Measurements from ENCODE around the gene GPR50.

GPR50 gene

DNA sequence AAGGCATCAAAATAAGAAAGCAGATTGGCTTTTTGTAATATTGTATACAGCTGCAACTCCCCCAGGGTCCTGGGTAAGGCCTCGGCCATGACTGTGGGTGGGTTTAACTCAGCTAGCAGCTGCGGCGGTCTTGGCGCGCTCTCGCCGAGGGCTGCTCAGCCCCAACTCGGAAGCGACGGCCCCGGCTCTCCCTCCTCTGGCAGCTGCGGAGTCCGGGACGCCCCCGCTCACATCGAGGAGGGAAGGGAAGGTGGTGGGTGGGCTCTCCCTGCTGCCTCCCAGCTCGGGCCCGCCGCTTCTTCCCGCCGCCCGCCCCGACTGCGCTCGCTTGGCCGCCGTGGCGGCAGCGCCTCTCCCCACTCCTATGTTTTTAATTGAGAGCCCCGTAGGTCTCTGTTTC, 51.2 kb downstream of the GPR50 start:
- no peak for DNase-seq (ENCODE audit: low spot score)

DNA sequence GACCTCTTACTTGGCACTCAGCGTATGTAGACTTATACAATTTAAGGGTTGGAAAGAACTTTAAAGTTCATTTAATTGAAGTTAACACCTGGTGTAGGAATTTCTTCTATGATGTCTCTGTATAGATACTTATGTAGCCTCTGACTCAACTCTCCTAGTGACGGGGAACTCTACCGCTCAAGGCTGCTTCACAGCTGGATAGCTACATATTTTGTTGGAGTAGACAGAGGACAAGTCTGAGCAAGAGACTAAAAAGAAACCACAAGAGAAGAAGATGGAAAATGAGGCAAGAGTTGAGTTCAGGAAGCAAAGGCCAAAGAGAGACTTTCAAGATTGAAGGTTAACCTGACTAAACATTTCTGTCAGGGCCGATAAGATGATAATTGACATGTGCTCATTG, 52.6 kb downstream of the GPR50 start:
- DNase-seq (ENCODE audit: low spot score): no peak

Measured in pons (tissue), 1 donor.